ENCODE results near the gene EPN2.

The EPN2 gene

GRCh38 chr17:19304751-19305150 is 67.6 kb downstream of the EPN2 start:
- no peak overlapping the region for H3K4me3 ChIP-seq (replicated peaks; ENCODE audit: low read depth, low read length)
- TF ChIP-seq CTCF (IDR thresholded peaks at IDR 0.05; ENCODE audit: low read depth, low read length, missing control alignments): no peak
- DNase-seq (ENCODE audit: extremely low read depth, low read depth): no peak

DNA sequence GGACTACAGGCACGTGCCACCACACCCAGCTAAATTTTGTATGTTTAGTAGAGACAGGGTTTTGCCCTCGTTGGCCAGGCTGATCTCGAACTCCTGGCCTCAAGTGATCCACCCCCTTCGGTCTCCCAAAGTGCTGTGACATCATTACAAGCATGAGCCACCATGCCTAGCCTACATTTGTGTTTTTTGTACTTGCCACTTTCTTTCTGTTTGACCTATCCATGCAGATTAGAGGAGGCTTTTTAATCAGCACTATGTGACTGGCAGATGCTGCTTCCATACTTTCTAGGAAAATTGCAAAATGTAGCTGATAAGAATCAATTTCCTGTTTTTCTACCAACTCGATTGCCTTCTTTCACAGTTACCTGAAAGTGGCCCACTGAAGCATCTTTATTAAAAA is 68.1 kb downstream of the EPN2 start:
- TF ChIP-seq CTCF (IDR thresholded peaks at IDR 0.05; ENCODE audit: low read depth, low read length, missing control alignments): no peak
- H3K4me3 ChIP-seq (replicated peaks; ENCODE audit: low read depth, low read length): no peak overlapping the region
- DNase-seq (ENCODE audit: extremely low read depth, low read depth): no peak

DNA sequence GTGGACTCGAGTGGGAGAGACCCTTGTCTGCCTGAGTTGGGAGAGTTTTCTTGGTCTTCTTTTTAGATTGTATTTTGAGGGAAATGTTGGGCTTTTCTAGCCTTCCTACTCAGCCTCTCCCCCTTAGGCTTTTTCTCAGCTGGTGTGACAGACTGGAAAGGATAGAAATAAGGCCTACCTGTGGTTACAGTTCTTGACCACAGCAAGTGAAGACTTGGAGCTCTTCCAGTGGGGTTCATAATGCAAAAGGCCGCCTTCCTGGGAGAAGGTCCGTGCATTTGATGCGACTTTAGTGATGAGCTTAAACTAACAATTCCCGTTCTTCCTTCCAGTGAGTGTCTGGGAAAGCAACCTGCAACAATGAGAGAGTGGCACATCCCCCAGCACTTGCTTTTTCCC is 68.6 kb downstream of the EPN2 start:
- no peak for DNase-seq (ENCODE audit: extremely low read depth, low read depth)
- no peak overlapping the region for H3K4me3 ChIP-seq (replicated peaks; ENCODE audit: low read depth, low read length)
- no peak for TF ChIP-seq CTCF (IDR thresholded peaks at IDR 0.05; ENCODE audit: low read depth, low read length, missing control alignments)

GRCh38 chr17:19306160-19307111 is 69.3 kb downstream of the EPN2 start:
- TF ChIP-seq CTCF (IDR thresholded peaks at IDR 0.05; ENCODE audit: low read depth, low read length, missing control alignments): no peak
- no peak overlapping the region for H3K4me3 ChIP-seq (replicated peaks; ENCODE audit: low read depth, low read length)
- no peak for DNase-seq (ENCODE audit: extremely low read depth, low read depth)

- H3K4me3 ChIP-seq (replicated peaks; ENCODE audit: low read depth, low read length): no peak overlapping the region
- no peak for TF ChIP-seq CTCF (IDR thresholded peaks at IDR 0.05; ENCODE audit: low read depth, low read length, missing control alignments)
- DNase-seq (ENCODE audit: extremely low read depth, low read depth): no peak
These were observed 70.4 kb downstream of the EPN2 start for GRCh38 chr17:19307521-19307920.

GRCh38 chr17:19308398-19308797 is 71.2 kb downstream of the EPN2 start:
- no peak for DNase-seq (ENCODE audit: extremely low read depth, low read depth)
- no peak overlapping the region for H3K4me3 ChIP-seq (replicated peaks; ENCODE audit: low read depth, low read length)
- TF ChIP-seq CTCF (IDR thresholded peaks at IDR 0.05; ENCODE audit: low read depth, low read length, missing control alignments): no peak

Data from HFF-Myc (cell line).